ENCODE measurements around the gene POU4F3.
"Not testable (repeated sequence)": the region's sequence is repeated elsewhere in the genome, so short reads cannot be mapped to it uniquely, and the experiment has no call there.

The POU4F3 gene

GRCh38 chr5:146338774-146339714 is at the start of gene POU4F3:
TSS of gene POU4F3 (plus strand) at chr5:146338839. CDS start at chr5:146339113, 274 bp downstream.
- DNase-seq (ENCODE audit: low spot score), result no peak

GRCh38 chr5:146290318-146290717 is 48.3 kb upstream of the POU4F3 start:
- no peak for DNase-seq (ENCODE audit: low spot score)

GRCh38 chr5:146291421-146292074 is 47.1 kb upstream of the POU4F3 start:
- peak; percentile 47 for DNase-seq (ENCODE audit: low spot score)

GRCh38 chr5:146296245-146296644 is 42.4 kb upstream of the POU4F3 start:
- DNase-seq (ENCODE audit: low spot score), result no peak

- not testable (repeated sequence) for DNase-seq (ENCODE audit: low spot score)
Observed at GRCh38 chr5:146298920-146299319, 39.7 kb upstream of the POU4F3 start.

GRCh38 chr5:146301626-146302025 is 37.0 kb upstream of the POU4F3 start:
- no peak for DNase-seq (ENCODE audit: low spot score)

- DNase-seq (ENCODE audit: low spot score), result no peak
Observed at GRCh38 chr5:146302406-146302805, 36.2 kb upstream of the POU4F3 start.

GRCh38 chr5:146306838-146307237 is 31.8 kb upstream of the POU4F3 start:
- no peak for DNase-seq (ENCODE audit: low spot score)

GRCh38 chr5:146307796-146308195 is 30.8 kb upstream of the POU4F3 start:
- DNase-seq (ENCODE audit: low spot score), result no peak

- no peak for DNase-seq (ENCODE audit: low spot score)
Observed at GRCh38 chr5:146310540-146310939, 28.1 kb upstream of the POU4F3 start.

- DNase-seq (ENCODE audit: low spot score), result no peak
Observed at GRCh38 chr5:146311278-146311677, 27.4 kb upstream of the POU4F3 start.

GRCh38 chr5:146313027-146313426 is 25.6 kb upstream of the POU4F3 start:
- no peak for DNase-seq (ENCODE audit: low spot score)

GRCh38 chr5:146321571-146321970 is 17.1 kb upstream of the POU4F3 start:
- DNase-seq (ENCODE audit: low spot score), result no peak

GRCh38 chr5:146327257-146327870 is 11.3 kb upstream of the POU4F3 start:
- DNase-seq (ENCODE audit: low spot score), result no peak

- DNase-seq (ENCODE audit: low spot score), result no peak
Observed at GRCh38 chr5:146327989-146328388, 10.7 kb upstream of the POU4F3 start.

- no peak for DNase-seq (ENCODE audit: low spot score)
Observed at GRCh38 chr5:146329697-146330096, 8.9 kb upstream of the POU4F3 start.

GRCh38 chr5:146331423-146331822 is 7.2 kb upstream of the POU4F3 start:
- DNase-seq (ENCODE audit: low spot score), result no peak

- no peak for DNase-seq (ENCODE audit: low spot score)
Observed at GRCh38 chr5:146334074-146334533, 4.5 kb upstream of the POU4F3 start.

- DNase-seq (ENCODE audit: low spot score), result no peak
Observed at GRCh38 chr5:146336197-146336596, 2.4 kb upstream of the POU4F3 start.

GRCh38 chr5:146337264-146337904 is 1.3 kb upstream of the POU4F3 start:
- DNase-seq (ENCODE audit: low spot score), result no peak

GRCh38 chr5:146337928-146338327 is 711 bp upstream of the POU4F3 start:
- no peak for DNase-seq (ENCODE audit: low spot score)

GRCh38 chr5:146339715-146340259 is 1.1 kb downstream of the POU4F3 start:
- DNase-seq (ENCODE audit: low spot score), result no peak

Data from cerebellar cortex (tissue), 1 donor.